Measurements from ENCODE around the gene GBP3.

- TF ChIP-seq POLR2AphosphoS5 (IDR thresholded peaks at IDR 0.05; ENCODE audit: borderline replicate concordance, low read depth, low read length) = no peak
- TF ChIP-seq EZH2 (IDR thresholded peaks at IDR 0.05) = no peak
- no peak for TF ChIP-seq FOXP2 (optimal IDR thresholded peaks at IDR 0.05; ENCODE audit: control extremely low read depth, extremely low read length, insufficient read depth)
These were observed 18.5 kb upstream of the GBP3 start for GRCh38 chr1:89041119-89041641.

Data from SK-N-MC (cell line).